ENCODE measurements around the gene CCDC50.

The CCDC50 gene

GRCh38 chr3:191355406-191355805, 26.2 kb downstream of the CCDC50 start:
- no peak overlapping the region for H3K27ac ChIP-seq
- no peak for TF ChIP-seq CTCF (IDR thresholded peaks at IDR 0.05)

- TF ChIP-seq ZFX (IDR thresholded peaks at IDR 0.05; ENCODE audit: borderline replicate concordance) (no peak), CTCF (IDR thresholded peaks at IDR 0.05) (no peak)
- H3K27ac ChIP-seq, result no peak overlapping the region
These were observed 27.6 kb downstream of the CCDC50 start for GRCh38 chr3:191356631-191357439.

GRCh38 chr3:191357909-191358308, 28.7 kb downstream of the CCDC50 start:
- TF ChIP-seq CTCF (IDR thresholded peaks at IDR 0.05), result no peak
- no peak for TF ChIP-seq ZFX (IDR thresholded peaks at IDR 0.05; ENCODE audit: borderline replicate concordance)
- no peak overlapping the region for H3K27ac ChIP-seq

GRCh38 chr3:191358929-191359328, 29.7 kb downstream of the CCDC50 start:
- no peak overlapping the region for H3K27ac ChIP-seq
- TF ChIP-seq CTCF (IDR thresholded peaks at IDR 0.05), result no peak
- TF ChIP-seq ZFX (IDR thresholded peaks at IDR 0.05; ENCODE audit: borderline replicate concordance), result no peak

- TF ChIP-seq CTCF (IDR thresholded peaks at IDR 0.05) (no peak), ZFX (IDR thresholded peaks at IDR 0.05; ENCODE audit: borderline replicate concordance) (no peak)
- no peak overlapping the region for H3K27ac ChIP-seq
These were observed 31.4 kb downstream of the CCDC50 start for GRCh38 chr3:191360620-191361019.

DNA sequence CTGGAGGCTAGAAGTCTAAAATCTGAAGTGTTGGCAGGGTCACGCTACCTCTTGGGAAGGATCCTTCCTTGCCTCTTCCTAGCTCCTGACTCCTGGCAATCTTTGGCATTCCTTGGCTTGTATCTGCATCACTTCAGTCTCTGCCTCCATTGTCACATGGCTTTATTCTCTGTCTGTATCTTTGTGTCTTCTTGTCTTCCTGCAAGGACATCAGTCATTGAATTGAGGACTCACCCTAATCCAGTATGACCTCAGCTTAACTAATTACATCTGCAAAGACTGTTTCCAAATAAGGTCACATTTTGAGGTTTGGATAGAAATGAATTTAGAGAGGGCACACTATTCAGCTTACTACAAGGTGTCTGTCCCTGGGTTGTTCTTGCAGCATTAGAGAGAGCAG, 32.3 kb downstream of the CCDC50 start:
- H3K27ac ChIP-seq, result no peak overlapping the region
- TF ChIP-seq ZFX (IDR thresholded peaks at IDR 0.05; ENCODE audit: borderline replicate concordance), result no peak
- no peak for TF ChIP-seq CTCF (IDR thresholded peaks at IDR 0.05)

DNA sequence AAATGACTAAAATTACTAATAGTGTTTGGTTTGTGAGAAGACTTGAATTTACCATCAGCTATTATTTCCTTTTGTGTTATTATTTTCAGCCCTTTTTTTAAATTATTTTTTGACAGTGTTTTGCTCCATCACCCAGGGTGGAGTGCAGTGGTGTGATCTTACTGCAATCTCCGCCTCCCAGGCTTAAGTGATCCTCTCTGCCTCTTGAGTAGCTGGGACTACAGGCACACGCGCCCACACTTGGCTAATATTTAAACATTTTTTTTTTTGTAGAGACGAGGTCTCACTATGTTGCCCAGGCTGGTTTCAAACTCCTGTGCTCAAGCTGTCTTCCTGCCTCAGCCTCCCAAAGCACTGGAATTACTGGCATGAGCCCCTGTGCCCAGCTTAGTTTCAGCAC, 32.8 kb downstream of the CCDC50 start:
- TF ChIP-seq ZFX (IDR thresholded peaks at IDR 0.05; ENCODE audit: borderline replicate concordance) (no peak), CTCF (IDR thresholded peaks at IDR 0.05) (no peak)
- H3K27ac ChIP-seq, result no peak overlapping the region
